GM12878 (cell line): ENCODE measurements around the gene MPRIP. TPM values are rescaled to one million over a fixed set of nuclear protein-coding genes. Genes with fewer than 3 reads are reported as not detected.

Experiments used
- ATAC-seq: fragments of 200-7000 bp; cut with Tn5 transposase; 3 replicates; pipeline ENCODE4 v1.9.1; 2020; ENCODE audit warnings: mild to moderate bottlenecking, moderate library complexity
- BruUV-seq: library from RNA; stranded (reverse); fragments of 400-500 nt; replicated peaks from 2 replicates; lab custom pipeline; 2021; lab: Mats Ljungman, UMichigan
- CTCF ChIA-PET: fragments of 300-600 bp; sonication (Branson Sonifier 250); formaldehyde crosslinking; extraction: SDS; loops from one replicate; lab custom pipeline; 2021; ENCODE audit warnings: inconsistent platforms; lab: Yijun Ruan, JAX
- POLR2A ChIA-PET: fragments of 350-600 bp; formaldehyde crosslinking; extraction: SDS; loops from one replicate; lab custom pipeline; 2021; ENCODE audit warnings: inconsistent platforms; lab: Charles Lee
- RAD21 ChIA-PET: fragments of 300-600 bp; sonication (Branson Sonifier 250); formaldehyde crosslinking; loops from one replicate; lab custom pipeline; 2023; ENCODE audit warnings: antibody characterized with exemption; ENCODE audit not compliant: unreplicated experiment; lab: Charles Lee
- SMC1A ChIA-PET: fragments of 300-600 bp; sonication (Branson Sonifier 250); formaldehyde crosslinking; loops from one replicate; lab custom pipeline; 2023; ENCODE audit not compliant: unreplicated experiment, uncharacterized antibody; lab: Charles Lee
- DNase-seq: peaks from one replicate; pipeline ENCODE4 v3.0.0-alpha.2; 2011; ENCODE audit warnings: low read depth, low spot score
- FAIRE-seq: peaks from 3 replicates; lab custom pipeline; 2011; peaks lifted over from hg19 to GRCh38; lab: Jason Lieb, UNC
- H2AFZ ChIP-seq: 2 replicates; pipeline ENCODE4 v1.6.0; 2011; ENCODE audit warnings: low read depth, low read length, control low read depth; ENCODE audit not compliant: control insufficient read depth
- H3K27ac ChIP-seq: 2 replicates; pipeline ENCODE4 v1.5.1; 2011; ENCODE audit warnings: control low read depth; ENCODE audit not compliant: control insufficient read depth, insufficient read depth
- H3K27me3 ChIP-seq, 2 experiments: replicated peaks in 1 of 2; 2 replicates each; pipeline versions ENCODE4 v1.6.0 to v1.6.1; 2011; ENCODE audit warnings: low read length in 1 of 2; ENCODE audit not compliant: control insufficient read depth in 2 of 2, insufficient read depth in 2 of 2
- H3K36me3 ChIP-seq, 2 experiments: 2 replicates each; pipeline ENCODE4 v1.5.1; 2011; ENCODE audit warnings: low read length in 1 of 2; ENCODE audit not compliant: control insufficient read depth in 2 of 2, insufficient read depth in 2 of 2
- H3K4me1 ChIP-seq: 2 replicates; pipeline ENCODE4 v1.6.1; 2011; ENCODE audit warnings: mild to moderate bottlenecking, low read length, moderate library complexity, mixed read lengths; ENCODE audit not compliant: control insufficient read depth, insufficient read depth
- H3K4me2 ChIP-seq: 2 replicates; pipeline ENCODE4 v1.6.0; 2011; ENCODE audit warnings: control low read depth; ENCODE audit not compliant: control insufficient read depth, insufficient read depth
- H3K4me3 ChIP-seq: fragments of 200-600 bp; sonication (generic); 2 replicates; pipeline ENCODE4 v1.5.1; 2016
- H3K79me2 ChIP-seq: 2 replicates; pipeline ENCODE4 v1.6.0; 2011; ENCODE audit warnings: low read length; ENCODE audit not compliant: control insufficient read depth, insufficient read depth
- H3K9ac ChIP-seq: 2 replicates; pipeline ENCODE4 v1.8.0; 2011; ENCODE audit warnings: low read length, control low read depth, mixed read lengths; ENCODE audit not compliant: control insufficient read depth, insufficient read depth
- H3K9me3 ChIP-seq: replicated peaks from 3 replicates; pipeline ENCODE4 v1.5.1; 2011; ENCODE audit warnings: mild to moderate bottlenecking, low read length; ENCODE audit not compliant: control insufficient read depth, insufficient read depth
- H4K20me1 ChIP-seq: 2 replicates; pipeline ENCODE4 v1.6.0; 2011; ENCODE audit not compliant: control insufficient read depth, insufficient read depth
- CREM ChIP-seq: IDR thresholded peaks from 2 replicates; pipeline ENCODE4 v1.6.1; 2014; ENCODE audit warnings: antibody characterized with exemption, low read depth
- FOS ChIP-seq: IDR thresholded peaks from 3 replicates; pipeline ENCODE4 v1.6.1; 2011; ENCODE audit warnings: borderline replicate concordance; ENCODE audit not compliant: insufficient read length; ENCODE audit errors: extremely low read depth
- HDGF ChIP-seq: fragments of 450-650 bp; IDR thresholded peaks from 2 replicates; pipeline ENCODE4 v1.6.1; 2016; ENCODE audit warnings: antibody characterized with exemption
- MEF2B ChIP-seq: fragments of 450-650 bp; IDR thresholded peaks from 2 replicates; pipeline ENCODE4 v1.6.1; 2018; ENCODE audit warnings: mild to moderate bottlenecking, moderate library complexity; ENCODE audit not compliant: partially characterized antibody, poor library complexity, severe bottlenecking
- NRF1 ChIP-seq: conservative IDR thresholded peaks from 2 replicates; pipeline ENCODE4 v1.6.1; 2011; ENCODE audit warnings: mild to moderate bottlenecking, low read depth, low read length, improper control_type of control experiment
- RBBP5 ChIP-seq: fragments of 200-600 bp; sonication (generic); conservative IDR thresholded peaks from 2 replicates; pipeline ENCODE4 v1.6.1; 2016
- SMAD1 ChIP-seq: fragments of 450-650 bp; IDR thresholded peaks from 2 replicates; pipeline ENCODE4 v1.6.1; 2018; ENCODE audit warnings: mild to moderate bottlenecking, low read depth; ENCODE audit not compliant: partially characterized antibody
- SMAD5 ChIP-seq: IDR thresholded peaks from 2 replicates; pipeline ENCODE4 v1.6.1; 2016; ENCODE audit warnings: antibody characterized with exemption, low read depth
- SRF ChIP-seq, 2 experiments: IDR thresholded peaks; 2 replicates each; pipeline ENCODE4 v1.6.1; 2011; ENCODE audit warnings: low read depth in 2 of 2, low read length in 2 of 2, mild to moderate bottlenecking in 1 of 2, moderate library complexity in 1 of 2
- ZNF384 ChIP-seq: IDR thresholded peaks from 2 replicates; pipeline ENCODE4 v1.6.1; 2012; ENCODE audit warnings: low read depth, mild to moderate bottlenecking, low read length, improper control_type of control experiment, borderline replicate concordance
- ZSCAN29 ChIP-seq: fragments of 450-650 bp; IDR thresholded peaks from 2 replicates; pipeline ENCODE4 v1.6.1; 2017; ENCODE audit warnings: mild to moderate bottlenecking, moderate library complexity
- WGBS: methylation state at CpG from one replicate; pipeline ENCODE4 v1.1.6; 2016; ENCODE audit warnings: low lambda C conversion rate; ENCODE audit not compliant: insufficient replicate concordance, insufficient coverage; ENCODE audit errors: missing lambda C conversion rate; 5-methylcytosine and 5-hydroxymethylcytosine counted together
- in situ Hi-C: fragments of 300-500 bp; cut with MboI; formaldehyde crosslinking; loops from 9 replicates; pipeline ENCODE4 v1.14.3; 2018; ENCODE audit warnings: mixed read lengths
- intact Hi-C: fragments of 100-400 bp; cut with micrococcal nuclease; formaldehyde crosslinking; loops from one replicate; pipeline ENCODE4 v1.14.2; 2022; ENCODE audit not compliant: unreplicated experiment
- polyA plus RNA-seq, 11 experiments: library from polyadenylated mRNA; depleted of rRNA in 4 of 11; unstranded in 6 of 11; stranded (reverse) in 5 of 11; fragments of >200 nt; fragmentation: Nextera tagmentation in 4 of 11; fragmentation: Illumina TruSeq in 1 of 11; extraction: Ambion mirVana in 4 of 11; extraction: Trizol in 1 of 11; gene quantifications; 1 replicate in 1 of 11; 2 replicates in 10 of 11; pipeline versions ENCODE4 v1.2.1 to v1.2.3, GENCODE V29; 2011 to 2016; ENCODE audit warnings: inconsistent platforms in 2 of 11, missing spikeins in 2 of 11, low read depth in 1 of 11
- total RNA-seq, 4 experiments: library from RNA; depleted of rRNA in 3 of 4; stranded (reverse); fragments of >200 nt in 3 of 4; fragmentation: Illumina TruSeq in 1 of 4; extraction: Trizol in 1 of 4; gene quantifications; 2 replicates each; pipeline versions ENCODE4 v1.2.1 to v1.2.3, GENCODE V29; 2013 to 2021

The MPRIP gene
- total and polyA plus RNA-seq, 10 of the 15 experiments (the other 5 are each of a cell fraction or from before 2014, with no cell fraction given): 16.5 to 168 (median 71.7) TPM

- ChIA-PET CTCF (interaction anchor here (0.7 to 1.6 kb wide), 4 partner anchors 57 to 174 kb away, joined by 3 read pairs; no protein-coding TSS in a partner anchor), SMC1A (no interaction called here), RAD21 (no interaction called here), POLR2A (no interaction called here)
- Histone ChIP-seq H3K9me3 (no peaks in the 10 kb centered on the region), H3K9ac (no peak overlapping the region), H3K4me3 (no peak overlapping the region), H3K79me2 (no peaks in the 10 kb centered on the region), H2AFZ (no peak overlapping the region), H3K4me2 (no peak overlapping the region), H3K4me1 (no peaks in the 10 kb centered on the region; the same call in 1 of the 2 replicates), H3K27ac (no peak overlapping the region), H3K36me3 (peaks cover 11 to 45% of the 10 kb centered on the region in 2 experiments; a peak in 3 of 4 replicates), H3K27me3 (no peaks in the 10 kb centered on the region), H4K20me1 (no peaks in the 10 kb centered on the region)
- no peak for FAIRE-seq
- TF ChIP-seq HDGF: no peak
- TF ChIP-seq SRF (IDR thresholded peaks at IDR 0.05; ENCODE audit: low read depth in 2 of 2, low read length in 2 of 2): no peak
- TF ChIP-seq CREM: no peak
- no peak for TF ChIP-seq NRF1
- no peak for TF ChIP-seq FOS
- TF ChIP-seq SMAD5: no peak
- no peak for TF ChIP-seq RBBP5
- TF ChIP-seq SMAD1: no peak
- TF ChIP-seq MEF2B: no peak
- TF ChIP-seq ZNF384: no peak
- no peak for TF ChIP-seq ZSCAN29
- intact Hi-C loops (no loop called here), in situ Hi-C loops (no loop called here)
- no TSS peak for BruUV-seq
- 100% methylated on average over 4 of the region's 4 CpGs for WGBS
- no peak for DNase-seq
- ATAC-seq: no peak
Observed at GRCh38 chr17:17144061-17144460, 101.8 kb downstream of the MPRIP start.
